Astrocyte (in vitro differentiated cells and primary cell): ENCODE data around the gene IL27RA. TPM values are rescaled to one million over a fixed set of nuclear protein-coding genes. Genes with fewer than 3 reads are reported as not detected.

Experiments used
- DNase-seq: peaks from one replicate; pipeline ENCODE4 v3.0.0-alpha.2; 2010; ENCODE audit warnings: low read depth
- FAIRE-seq: peaks from 2 replicates; lab custom pipeline; 2011; peaks lifted over from hg19 to GRCh38; lab: Jason Lieb, UNC
- H2AFZ ChIP-seq: 2 replicates; pipeline ENCODE4 v1.6.0; 2012; ENCODE audit warnings: low read depth, low read length, inconsistent platforms
- H3K27ac ChIP-seq: 2 replicates; pipeline ENCODE4 v1.5.1; 2011; ENCODE audit warnings: low read depth, low read length, inconsistent platforms
- H3K27me3 ChIP-seq: 2 replicates; pipeline ENCODE4 v1.6.0; 2011; ENCODE audit warnings: low read length, inconsistent platforms; ENCODE audit not compliant: insufficient read depth
- H3K36me3 ChIP-seq: 2 replicates; pipeline ENCODE4 v1.5.1; 2011; ENCODE audit warnings: low read length, inconsistent platforms; ENCODE audit not compliant: insufficient read depth
- H3K4me1 ChIP-seq: 2 replicates; pipeline ENCODE4 v1.5.1; 2011; ENCODE audit warnings: low read length, inconsistent platforms; ENCODE audit not compliant: insufficient read depth
- H3K4me2 ChIP-seq: 2 replicates; pipeline ENCODE4 v1.6.0; 2012; ENCODE audit warnings: low read length, inconsistent platforms
- H3K4me3 ChIP-seq: 2 replicates; pipeline ENCODE4 v1.5.1; 2011; ENCODE audit warnings: low read depth, mild to moderate bottlenecking, low read length, inconsistent platforms; ENCODE audit not compliant: insufficient read depth
- H3K79me2 ChIP-seq: 2 replicates; pipeline ENCODE4 v1.6.0; 2012; ENCODE audit warnings: mild to moderate bottlenecking, low read length, inconsistent platforms; ENCODE audit not compliant: insufficient read depth
- H3K9ac ChIP-seq: 2 replicates; pipeline ENCODE4 v1.6.0; 2012; ENCODE audit warnings: mild to moderate bottlenecking, low read length, inconsistent platforms
- H3K9me3 ChIP-seq: 2 replicates; pipeline ENCODE4 v1.5.1; 2012; ENCODE audit warnings: low read depth, mild to moderate bottlenecking, low read length, inconsistent platforms; ENCODE audit not compliant: insufficient read depth
- H4K20me1 ChIP-seq: 2 replicates; pipeline ENCODE4 v1.6.0; 2012; ENCODE audit warnings: low read length, inconsistent platforms; ENCODE audit not compliant: insufficient read depth
- H3K27ac Mint-ChIP-seq: one replicate; pipeline ENCODE4 v1.8.0; 2021; ENCODE audit warnings: mild to moderate bottlenecking, mixed read lengths; ENCODE audit not compliant: unreplicated experiment
- H3K27me3 Mint-ChIP-seq: one replicate; pipeline ENCODE4 v1.8.0; 2021; ENCODE audit warnings: low read depth, mixed read lengths; ENCODE audit not compliant: unreplicated experiment
- H3K36me3 Mint-ChIP-seq: one replicate; pipeline ENCODE4 v1.8.0; 2021; ENCODE audit warnings: low read depth, mixed read lengths; ENCODE audit not compliant: unreplicated experiment
- H3K4me1 Mint-ChIP-seq: one replicate; pipeline ENCODE4 v1.8.0; 2021; ENCODE audit warnings: low read depth, mixed read lengths; ENCODE audit not compliant: unreplicated experiment
- H3K4me3 Mint-ChIP-seq: one replicate; pipeline ENCODE4 v1.8.0; 2021; ENCODE audit warnings: mild to moderate bottlenecking, moderate library complexity, mixed read lengths; ENCODE audit not compliant: unreplicated experiment
- H3K9me3 Mint-ChIP-seq: one replicate; pipeline ENCODE4 v1.8.0; 2021; ENCODE audit warnings: mild to moderate bottlenecking, mixed read lengths; ENCODE audit not compliant: unreplicated experiment
- EZH2 ChIP-seq: IDR thresholded peaks from 2 replicates; pipeline ENCODE4 v1.6.1; 2012; ENCODE audit warnings: mild to moderate bottlenecking, low read length, inconsistent platforms; ENCODE audit not compliant: insufficient read depth
- total RNA-seq: library from RNA; stranded (reverse); gene quantifications from 2 replicates; pipeline ENCODE4 v1.2.1, GENCODE V29; 2021
- TF ChIP-seq, protein P1 (sequence below): IDR thresholded peaks from 2 replicates; pipeline ENCODE4 v1.5.1; 2011; ENCODE audit warnings: low read depth, mild to moderate bottlenecking, inconsistent platforms, low read length, moderate library complexity; ENCODE audit not compliant: insufficient read depth

IL27RA gene
- total RNA-seq, 1 donor from 2014 or later: 5.7 TPM

DNA sequence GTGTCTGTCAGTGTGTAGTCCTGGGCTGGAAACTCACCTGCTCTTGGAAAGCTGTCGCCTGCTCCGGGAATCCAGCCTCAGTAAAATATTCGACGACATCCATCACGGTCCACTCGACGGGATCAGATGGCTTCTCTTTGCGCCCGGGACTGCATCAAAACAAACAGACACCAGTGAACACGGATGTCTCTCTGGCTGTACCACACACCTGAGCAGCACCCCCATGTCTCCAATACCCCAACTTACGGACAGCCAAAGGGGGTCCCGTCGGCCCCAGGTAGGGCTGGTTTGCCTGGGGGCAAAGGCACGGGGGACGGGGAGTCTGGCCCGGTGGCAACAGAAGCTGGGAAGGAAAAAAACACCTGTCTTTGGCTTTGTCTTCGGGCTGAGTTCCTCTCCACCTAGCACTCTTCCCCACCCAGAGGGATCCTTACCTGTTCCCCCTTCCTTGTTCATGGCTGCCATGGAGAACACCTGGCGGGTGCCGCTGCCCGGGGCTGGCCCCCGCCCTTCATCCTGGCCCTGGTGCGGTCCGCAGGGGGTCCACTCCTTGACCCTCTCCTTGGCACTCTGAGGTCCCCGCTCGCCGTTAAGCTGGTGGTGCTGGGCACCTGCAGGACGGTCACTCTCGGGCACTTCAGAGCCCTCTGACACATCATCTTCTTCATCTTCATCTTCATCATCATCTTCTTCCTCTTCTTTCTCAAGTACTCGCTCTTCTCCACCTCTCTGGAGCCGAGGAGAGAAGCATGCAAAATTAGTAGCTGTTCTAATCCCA, 57.3 kb downstream of the IL27RA start:
- H3K4me1 Mint-ChIP-seq: peaks cover 5% of the 10 kb centered on the region

GRCh38 chr19:14089412-14089661, 57.8 kb downstream of the IL27RA start:
- TF ChIP-seq, protein P1, sequence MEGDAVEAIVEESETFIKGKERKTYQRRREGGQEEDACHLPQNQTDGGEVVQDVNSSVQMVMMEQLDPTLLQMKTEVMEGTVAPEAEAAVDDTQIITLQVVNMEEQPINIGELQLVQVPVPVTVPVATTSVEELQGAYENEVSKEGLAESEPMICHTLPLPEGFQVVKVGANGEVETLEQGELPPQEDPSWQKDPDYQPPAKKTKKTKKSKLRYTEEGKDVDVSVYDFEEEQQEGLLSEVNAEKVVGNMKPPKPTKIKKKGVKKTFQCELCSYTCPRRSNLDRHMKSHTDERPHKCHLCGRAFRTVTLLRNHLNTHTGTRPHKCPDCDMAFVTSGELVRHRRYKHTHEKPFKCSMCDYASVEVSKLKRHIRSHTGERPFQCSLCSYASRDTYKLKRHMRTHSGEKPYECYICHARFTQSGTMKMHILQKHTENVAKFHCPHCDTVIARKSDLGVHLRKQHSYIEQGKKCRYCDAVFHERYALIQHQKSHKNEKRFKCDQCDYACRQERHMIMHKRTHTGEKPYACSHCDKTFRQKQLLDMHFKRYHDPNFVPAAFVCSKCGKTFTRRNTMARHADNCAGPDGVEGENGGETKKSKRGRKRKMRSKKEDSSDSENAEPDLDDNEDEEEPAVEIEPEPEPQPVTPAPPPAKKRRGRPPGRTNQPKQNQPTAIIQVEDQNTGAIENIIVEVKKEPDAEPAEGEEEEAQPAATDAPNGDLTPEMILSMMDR: no peak
- no peak for TF ChIP-seq EZH2
- Histone ChIP-seq H3K9ac (no peak overlapping the region), H3K79me2 (no peaks in the 10 kb centered on the region), H3K4me1 (peaks cover 13% of the 10 kb centered on the region), H3K27me3 (no peaks in the 10 kb centered on the region), H4K20me1 (peaks cover 11% of the 10 kb centered on the region), H3K9me3 (peaks cover 7% of the 10 kb centered on the region), H3K4me2 (peak overlapping the region; percentile 81), H2AFZ (no peak overlapping the region), H3K4me3 (peak overlapping the region; percentile 44), H3K36me3 (peaks cover 6% of the 10 kb centered on the region), H3K27ac (no peak overlapping the region)
- H3K36me3 Mint-ChIP-seq: peaks cover 14% of the 10 kb centered on the region
- peaks cover 5% of the 10 kb centered on the region for H3K4me1 Mint-ChIP-seq
- H3K27me3 Mint-ChIP-seq: no peaks in the 10 kb centered on the region
- no peak for FAIRE-seq
- H3K4me3 Mint-ChIP-seq: peak overlapping the region; percentile 81
- DNase-seq: peak; percentile 29
- H3K27ac Mint-ChIP-seq: no peak overlapping the region
- peaks cover 6% of the 10 kb centered on the region for H3K9me3 Mint-ChIP-seq

More for the DNA sequence above, 57.3 kb downstream of the IL27RA start:
- Histone ChIP-seq H3K9me3 (peaks cover 7% of the 10 kb centered on the region), H3K4me2 (peak overlapping the region; percentile 81), H3K4me1 (peaks cover 13% of the 10 kb centered on the region), H3K36me3 (peaks cover 6% of the 10 kb centered on the region), H3K79me2 (no peaks in the 10 kb centered on the region), H3K27me3 (no peaks in the 10 kb centered on the region), H3K9ac (no peak overlapping the region), H2AFZ (no peak overlapping the region), H3K27ac (no peak overlapping the region), H3K4me3 (peak overlapping the region; percentile 44), H4K20me1 (peaks cover 11% of the 10 kb centered on the region)
- H3K4me3 Mint-ChIP-seq: peak overlapping the region; percentile 81
- no peak for TF ChIP-seq EZH2
- TF ChIP-seq, protein P1: no peak
- H3K36me3 Mint-ChIP-seq: peaks cover 16% of the 10 kb centered on the region
- no peak overlapping the region for H3K27ac Mint-ChIP-seq
- no peaks in the 10 kb centered on the region for H3K27me3 Mint-ChIP-seq
- no peak for FAIRE-seq
- H3K9me3 Mint-ChIP-seq: peaks cover 6% of the 10 kb centered on the region
- no peak for DNase-seq
